HS-5 (cell line): ENCODE results near the gene C1QTNF1.
A peak's percentile ranks its signal among the peaks of the same experiment; 100 is the strongest.
"Not testable (repeated sequence)": the region's sequence is repeated elsewhere in the genome, so short reads cannot be mapped to it uniquely, and the experiment has no call there.

Experiments
- DNase-seq: peaks from one replicate; pipeline ENCODE4 v3.0.0-alpha.2; 2012; ENCODE audit warnings: low read depth

The C1QTNF1 gene

DNA sequence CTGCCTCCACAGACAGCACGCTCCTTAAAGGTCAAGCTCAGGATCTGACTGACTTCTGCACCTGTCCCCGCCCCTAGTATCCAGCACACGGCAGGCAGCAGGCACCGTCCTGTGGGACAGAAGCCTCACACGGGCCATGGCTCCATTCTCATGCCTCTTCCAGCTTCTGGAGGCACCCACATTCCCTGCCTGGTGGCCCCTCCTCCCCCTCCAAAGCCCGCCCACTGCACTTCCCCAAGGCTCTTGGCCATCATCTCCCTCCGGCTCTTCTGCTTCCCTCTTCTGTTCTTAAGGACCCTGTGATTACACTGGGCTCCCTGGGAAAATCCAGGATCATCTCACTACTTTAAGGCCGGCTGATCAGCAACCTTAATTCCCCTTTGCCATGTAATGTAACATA, 17.9 kb upstream of the C1QTNF1 start:
- DNase-seq: no peak

- DNase-seq: no peak
Measured at GRCh38 chr17:79006794-79007503, 17.0 kb upstream of the C1QTNF1 start.

DNA sequence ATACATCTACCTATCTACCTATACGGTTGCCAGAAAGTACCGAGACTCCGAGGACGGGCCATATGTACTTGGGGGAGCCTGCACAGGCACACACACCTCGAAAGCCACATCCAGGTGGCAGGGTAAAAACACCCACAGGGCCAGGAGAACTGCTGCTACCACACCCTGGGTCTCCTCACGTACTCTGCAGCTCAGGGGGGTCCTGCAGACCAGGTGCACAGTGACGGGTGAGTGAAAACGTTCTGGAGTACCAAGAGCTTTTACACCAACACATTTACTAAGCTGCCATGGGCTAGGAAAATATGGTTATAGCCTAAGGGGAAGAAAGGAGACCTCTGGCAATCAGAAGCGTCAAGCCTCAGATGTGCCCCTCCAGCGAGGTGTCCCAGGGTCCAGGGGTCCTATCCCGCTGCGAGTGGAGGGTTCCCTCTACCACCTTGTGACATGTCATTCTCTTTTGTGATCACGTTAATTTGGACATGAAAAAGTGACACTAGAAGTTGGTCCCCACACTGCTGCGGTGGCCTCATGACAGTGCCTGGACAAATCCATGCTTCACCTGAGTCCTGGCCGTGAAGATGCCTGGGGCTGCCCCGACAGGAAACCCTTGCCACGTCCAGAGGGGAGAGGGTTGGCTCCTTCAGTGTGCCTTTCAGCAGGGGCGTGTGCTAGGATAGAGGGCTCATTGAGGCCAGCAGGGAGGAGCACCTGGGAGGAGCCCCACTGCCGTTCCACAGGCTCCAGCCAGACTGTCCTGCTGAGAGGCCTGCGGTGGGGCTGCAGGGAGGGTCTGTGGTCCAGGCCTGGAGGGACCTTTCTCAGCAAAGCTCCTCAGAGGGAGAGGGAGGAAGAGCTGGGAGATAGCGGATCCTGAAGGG, 16.2 kb upstream of the C1QTNF1 start:
- no peak for DNase-seq

GRCh38 chr17:79008666-79009387, 15.1 kb upstream of the C1QTNF1 start:
- DNase-seq: no peak

DNA sequence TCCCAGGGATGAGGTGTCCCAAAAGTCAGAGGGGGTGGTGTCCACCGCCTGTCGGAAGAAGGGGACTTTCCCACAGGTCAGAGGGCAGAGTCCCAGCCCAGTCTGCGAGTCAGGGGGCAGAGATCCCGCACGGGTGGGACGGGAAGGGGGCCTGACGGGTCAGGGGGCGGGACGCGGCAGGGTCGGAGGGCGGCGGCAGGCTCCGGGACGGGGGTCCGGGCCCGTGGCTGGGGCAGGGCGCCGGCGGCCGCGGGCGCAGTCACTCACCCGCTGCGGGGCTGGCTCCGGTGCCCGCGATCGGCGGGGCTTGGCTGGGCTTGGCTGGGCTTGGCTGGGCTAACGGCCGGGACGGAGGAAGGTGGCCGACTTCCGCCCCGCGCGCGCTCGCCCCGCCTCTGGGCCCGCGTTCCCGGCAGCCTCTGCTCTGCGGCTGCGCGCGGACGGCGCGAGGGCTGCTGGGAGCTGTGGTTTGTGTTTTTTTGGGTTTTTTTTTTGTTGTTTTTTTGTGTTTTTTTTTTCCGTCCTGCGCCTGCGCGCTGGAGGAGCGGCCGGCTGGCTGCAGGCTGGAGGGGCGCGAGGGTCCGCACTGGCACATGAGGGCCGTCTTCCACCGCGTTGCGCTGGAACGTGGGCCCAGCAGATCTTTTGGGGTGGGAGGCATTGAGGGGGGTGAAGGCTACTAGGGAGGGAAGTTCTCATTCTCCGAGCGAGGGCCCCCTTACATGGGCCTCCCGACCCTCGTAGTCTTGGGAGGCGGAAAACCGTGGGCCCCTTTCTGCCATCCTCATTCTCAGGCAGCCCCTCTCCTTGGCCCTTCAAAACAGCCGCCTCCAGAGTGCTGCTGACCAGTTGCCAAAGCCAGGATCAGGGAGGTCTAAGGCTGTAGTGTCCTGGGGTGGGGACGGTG, 14.3 kb upstream of the C1QTNF1 start, which contains the start of gene CANT1:
Gene CANT1 (minus strand): TSS at position 368 of the 907 bp plus-strand sequence. CDS start 12,142 bp downstream, outside the sequence.
- DNase-seq: peak; percentile 53

DNA sequence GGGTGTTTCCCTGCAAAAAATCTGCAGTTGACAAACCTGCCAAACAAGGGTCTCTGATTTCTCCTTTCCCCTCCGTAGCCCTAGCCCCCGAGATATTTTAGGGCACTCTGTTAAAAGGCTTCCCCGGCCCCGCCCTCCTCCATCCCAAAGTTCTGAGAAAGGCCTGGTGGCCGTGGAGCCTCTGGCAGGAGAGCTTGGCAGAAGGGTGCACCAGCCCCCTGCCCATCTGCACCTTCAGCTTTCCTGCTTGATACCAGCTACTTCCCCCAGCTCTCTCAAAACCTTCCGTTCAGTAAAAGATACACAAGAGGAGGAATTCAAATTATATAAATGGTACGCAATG, 13.7 kb upstream of the C1QTNF1 start:
- no peak for DNase-seq

GRCh38 chr17:79011451-79012147, 12.4 kb upstream of the C1QTNF1 start:
- DNase-seq: peak; percentile 65

GRCh38 chr17:79012563-79013134, 11.3 kb upstream of the C1QTNF1 start:
- no peak for DNase-seq

DNA sequence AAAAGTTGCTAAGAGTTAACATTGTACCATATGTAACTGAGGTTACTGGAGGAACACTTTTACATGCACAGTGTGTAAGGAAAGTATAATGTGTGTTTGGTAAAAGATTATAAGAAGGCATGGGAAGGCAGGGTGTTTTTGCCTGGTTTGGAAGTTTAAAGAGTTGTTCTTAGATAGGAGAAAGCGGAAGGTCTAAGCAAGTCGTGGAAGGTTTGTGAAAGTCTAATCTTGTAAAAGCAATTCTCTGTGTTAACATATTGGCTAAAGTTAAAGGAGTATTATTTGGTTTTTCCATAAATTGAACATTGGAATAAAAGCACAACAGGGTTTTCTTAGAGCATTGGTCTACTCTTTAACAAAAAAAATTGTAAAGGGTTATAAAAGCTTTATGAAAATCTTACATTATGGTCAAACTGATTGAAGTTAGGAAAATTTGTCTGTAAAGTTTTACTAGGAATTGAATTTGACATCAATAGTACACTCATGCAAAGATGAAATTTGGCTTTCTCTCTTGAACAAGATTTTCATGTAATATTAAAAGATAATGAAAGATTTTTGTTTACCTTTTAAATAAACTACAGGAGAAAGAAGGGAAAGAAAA, 9.7 kb upstream of the C1QTNF1 start:
- DNase-seq: no peak

GRCh38 chr17:79017546-79018369, 6.2 kb upstream of the C1QTNF1 start:
- DNase-seq: no peak

DNA sequence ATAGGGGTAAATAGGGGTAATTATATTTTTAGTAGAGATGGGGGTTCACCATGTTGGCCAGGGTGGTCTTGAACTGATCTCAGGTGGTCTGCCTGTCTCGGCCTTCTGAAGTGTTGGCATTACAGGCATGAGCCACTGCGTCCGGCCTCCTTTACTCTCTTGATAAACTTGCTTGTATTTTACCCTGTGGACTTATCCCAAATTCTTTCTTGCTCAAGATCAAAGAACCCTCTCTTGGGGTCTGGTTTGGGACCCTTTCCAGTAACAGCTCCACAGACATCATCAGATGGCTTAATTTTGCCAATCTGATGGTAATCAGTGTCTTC, 5.6 kb upstream of the C1QTNF1 start:
- no peak for DNase-seq

- no peak for DNase-seq
Measured at GRCh38 chr17:79019261-79019631, 4.7 kb upstream of the C1QTNF1 start.

DNA sequence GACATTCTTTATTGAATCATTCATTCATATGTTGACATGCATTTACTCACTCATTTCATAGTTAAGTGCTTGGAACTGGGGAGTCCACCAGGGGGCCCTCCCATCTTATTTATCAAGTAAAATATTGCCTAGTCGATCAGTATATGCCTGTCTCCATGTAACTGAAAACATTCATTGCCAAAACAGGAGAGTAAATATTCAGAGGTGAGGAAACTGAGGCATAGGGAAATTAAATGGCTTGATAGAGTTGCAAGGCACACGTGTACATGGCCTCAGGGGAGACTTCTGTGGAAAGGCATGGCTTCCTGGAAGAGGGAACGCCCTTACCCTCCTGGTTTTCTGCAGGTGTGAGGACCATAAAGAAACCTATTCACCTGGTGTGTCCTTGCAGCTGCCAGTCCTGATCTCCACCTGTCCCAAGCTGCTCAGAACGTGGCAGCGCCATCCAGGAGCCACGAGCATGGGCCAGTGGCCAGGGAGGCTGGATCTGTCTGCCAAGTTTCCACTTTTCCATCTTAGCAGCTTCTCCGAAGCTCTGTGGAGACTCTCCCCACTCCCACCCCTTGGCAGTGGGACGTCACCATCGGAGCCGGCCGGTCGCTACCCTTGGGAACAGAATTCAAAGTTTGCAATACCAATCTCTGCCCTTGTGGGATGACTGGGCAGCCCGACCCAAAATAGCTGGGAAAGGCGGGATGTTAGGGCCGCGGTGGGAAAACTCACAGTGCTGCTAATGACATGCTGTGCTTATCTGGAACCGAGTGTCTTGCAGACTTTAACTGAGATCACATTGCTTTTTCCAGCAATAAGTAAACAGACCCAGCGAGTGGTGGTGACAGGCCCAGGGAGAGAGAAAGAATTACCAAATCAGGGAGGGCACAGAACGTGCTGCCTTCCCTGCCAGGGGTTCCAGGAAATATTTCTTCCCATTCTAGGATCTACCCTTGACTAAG, 4.1 kb upstream of the C1QTNF1 start:
- peak; percentile 41 for DNase-seq

- no peak for DNase-seq
Measured at GRCh38 chr17:79020631-79021301, 3.2 kb upstream of the C1QTNF1 start.

GRCh38 chr17:79021929-79022328, 2.0 kb upstream of the C1QTNF1 start:
- not testable (repeated sequence) for DNase-seq

GRCh38 chr17:79022507-79022991, 1.4 kb upstream of the C1QTNF1 start:
- no peak for DNase-seq

- no peak for DNase-seq
Measured at GRCh38 chr17:79023180-79023705, 726 bp upstream of the C1QTNF1 start.
